OCI-LY1 (cell line): ENCODE results near the gene ARFIP1.

Experiments
- H2AFZ ChIP-seq: fragments of 200-600 bp; sonication (generic), shearing (Covaris generic); 2 replicates; pipeline ENCODE4 v1.6.0; 2014; ENCODE audit warnings: antibody characterized with exemption, mild to moderate bottlenecking, low read length
- H3F3A ChIP-seq: fragments of 200-600 bp; sonication (generic), shearing (Covaris generic); 2 replicates; pipeline ENCODE4 v1.6.0; 2014; ENCODE audit warnings: mild to moderate bottlenecking, antibody characterized with exemption, low read length, moderate library complexity; ENCODE audit not compliant: insufficient read depth
- H3K27ac ChIP-seq: fragments of 200-600 bp; sonication (generic); 2 replicates; pipeline ENCODE4 v1.5.1; 2014; ENCODE audit warnings: low read length, mixed run types, mild to moderate bottlenecking, low read depth; ENCODE audit not compliant: poor library complexity, severe bottlenecking
- H3K27me3 ChIP-seq: fragments of 200-600 bp; sonication (generic); 2 replicates; pipeline ENCODE4 v1.6.0; 2014; ENCODE audit warnings: antibody characterized with exemption, mild to moderate bottlenecking, low read length, moderate library complexity; ENCODE audit not compliant: insufficient read depth
- H3K36me3 ChIP-seq: fragments of 200-600 bp; sonication (generic); 2 replicates; pipeline ENCODE4 v1.6.1; 2014; ENCODE audit warnings: mild to moderate bottlenecking, antibody characterized with exemption, low read length, moderate library complexity, mixed read lengths; ENCODE audit not compliant: insufficient read depth
- H3K4me1 ChIP-seq: fragments of 200-600 bp; sonication (generic); 2 replicates; pipeline ENCODE4 v1.5.1; 2014; ENCODE audit warnings: mild to moderate bottlenecking, low read length, moderate library complexity; ENCODE audit not compliant: insufficient read depth, severe bottlenecking
- H3K4me2 ChIP-seq: fragments of 200-600 bp; sonication (generic), shearing (Covaris generic); 2 replicates; pipeline ENCODE4 v1.6.1; 2014; ENCODE audit warnings: low read length
- H3K4me3 ChIP-seq: fragments of 200-600 bp; sonication (generic); 2 replicates; pipeline ENCODE4 v1.5.1; 2014; ENCODE audit warnings: low read length, low read depth, mild to moderate bottlenecking, mixed read lengths; ENCODE audit not compliant: poor library complexity, severe bottlenecking
- H3K79me2 ChIP-seq: fragments of 200-600 bp; shearing (Covaris generic); 2 replicates; pipeline ENCODE4 v1.6.1; 2016; ENCODE audit warnings: mixed run types, low read length, mixed read lengths; ENCODE audit not compliant: insufficient read depth
- H3K9ac ChIP-seq: fragments of 200-600 bp; sonication (generic), shearing (Covaris generic); 2 replicates; pipeline ENCODE4 v1.6.1; 2014; ENCODE audit warnings: mild to moderate bottlenecking, low read length, mixed read lengths
- H3K9me2 ChIP-seq: fragments of 200-600 bp; sonication (generic), shearing (Covaris generic); 2 replicates; pipeline ENCODE4 v1.6.1; 2014; ENCODE audit warnings: low read depth, mild to moderate bottlenecking, low read length, mixed read lengths
- H3K9me3 ChIP-seq: fragments of 200-600 bp; shearing (Covaris generic); 2 replicates; pipeline ENCODE4 v1.6.1; 2014; ENCODE audit warnings: low read length, mixed read lengths
- H4K20me1 ChIP-seq: fragments of 200-600 bp; sonication (generic), shearing (Covaris generic); 2 replicates; pipeline ENCODE4 v1.6.0; 2016; ENCODE audit warnings: mild to moderate bottlenecking, low read length; ENCODE audit not compliant: insufficient read depth
- CTCF ChIP-seq: fragments of 200-600 bp; sonication (generic), shearing (Covaris generic); IDR thresholded peaks from 2 replicates; pipeline ENCODE4 v1.5.1; 2017; ENCODE audit warnings: mild to moderate bottlenecking, antibody characterized with exemption, low read length, moderate library complexity, mixed read lengths
- EZH2 ChIP-seq: fragments of 200-600 bp; sonication (generic), shearing (Covaris generic); IDR thresholded peaks from 2 replicates; pipeline ENCODE4 v1.8.0; 2017; ENCODE audit warnings: borderline replicate concordance, mixed run types, mild to moderate bottlenecking, antibody characterized with exemption, low read length, moderate library complexity, mixed read lengths

The ARFIP1 gene

GRCh38 chr4:152961014-152961772 lies 181.4 kb downstream of the ARFIP1 start:
- Histone ChIP-seq H3K36me3 (no peaks in the 10 kb centered on the region), H3K9ac (no peak overlapping the region), H3F3A (no peaks in the 10 kb centered on the region), H3K4me3 (no peak overlapping the region), H4K20me1 (no peaks in the 10 kb centered on the region), H3K4me2 (no peak overlapping the region), H3K27me3 (no peaks in the 10 kb centered on the region; the same call in 1 of the 2 replicates), H3K9me3 (no peaks in the 10 kb centered on the region), H3K27ac (no peak overlapping the region), H2AFZ (no peak overlapping the region), H3K4me1 (no peaks in the 10 kb centered on the region), H3K9me2 (no peaks in the 10 kb centered on the region), H3K79me2 (no peaks in the 10 kb centered on the region)
- TF ChIP-seq CTCF (no peak), EZH2 (no peak)

GRCh38 chr4:152961773-152962115 lies 182.0 kb downstream of the ARFIP1 start:
- H3K9me2 ChIP-seq, result no peaks in the 10 kb centered on the region
- no peaks in the 10 kb centered on the region for H3K79me2 ChIP-seq
- TF ChIP-seq EZH2, result no peak
- TF ChIP-seq CTCF, result no peak
- no peaks in the 10 kb centered on the region for H4K20me1 ChIP-seq
- no peak overlapping the region for H3K4me3 ChIP-seq
- no peaks in the 10 kb centered on the region; the same call in 1 of the 2 replicates for H3K27me3 ChIP-seq
- H3F3A ChIP-seq, result no peaks in the 10 kb centered on the region
- no peak overlapping the region for H3K9ac ChIP-seq
- no peaks in the 10 kb centered on the region for H3K9me3 ChIP-seq
- H3K27ac ChIP-seq, result no peak overlapping the region
- H3K4me1 ChIP-seq, result no peaks in the 10 kb centered on the region
- H3K4me2 ChIP-seq, result no peak overlapping the region
- no peak overlapping the region for H2AFZ ChIP-seq
- H3K36me3 ChIP-seq, result no peaks in the 10 kb centered on the region
